Endothelial cell of umbilical vein (primary cell): Measurements from ENCODE around the gene EIF4B. TPM values are rescaled to one million over a fixed set of nuclear protein-coding genes. Genes with fewer than 3 reads are reported as not detected.
"Not testable (repeated sequence)": the region's sequence is repeated elsewhere in the genome, so short reads cannot be mapped to it uniquely, and the experiment has no call there.

Experiments
- BruUV-seq: library from RNA; stranded (reverse); fragments of 400-500 nt; replicated peaks from 2 replicates; lab custom pipeline; 2021; lab: Mats Ljungman, UMichigan
- CTCF ChIA-PET: fragments of 300-600, 350-600 bp; sonication (Branson Sonifier 250); formaldehyde crosslinking; loops from one replicate; lab custom pipeline; 2021; ENCODE audit warnings: antibody characterized with exemption, inconsistent platforms; lab: Charles Lee
- POLR2A ChIA-PET: fragments of 300-600, 350-600 bp; sonication (Branson Sonifier 250); formaldehyde crosslinking; loops from one replicate; lab custom pipeline; 2021; ENCODE audit warnings: antibody characterized with exemption, inconsistent platforms; lab: Charles Lee
- DNase-seq: peaks from one replicate; pipeline ENCODE4 v3.0.0-alpha.2; 2011; ENCODE audit warnings: low read depth, low spot score
- FAIRE-seq: peaks from 2 replicates; lab custom pipeline; 2011; peaks lifted over from hg19 to GRCh38; lab: Jason Lieb, UNC
- H2AFZ ChIP-seq: 2 replicates; pipeline ENCODE4 v1.6.0; 2012; ENCODE audit warnings: low read depth, low read length, control low read depth, inconsistent platforms
- H3K27ac ChIP-seq: 2 replicates; pipeline ENCODE4 v1.5.1; 2011; ENCODE audit warnings: low read depth, mild to moderate bottlenecking, control low read depth, low read length, moderate library complexity; ENCODE audit not compliant: insufficient read depth
- H3K27me3 ChIP-seq, 2 experiments: 2 replicates each; pipeline versions ENCODE4 v1.6.0 to v1.6.1; 2011; ENCODE audit warnings: low read length in 2 of 2, mixed read lengths in 1 of 2; ENCODE audit not compliant: control insufficient read depth in 2 of 2, insufficient read depth in 2 of 2
- H3K36me3 ChIP-seq, 2 experiments: 2 replicates in 1 of 2; 3 replicates in 1 of 2; pipeline ENCODE4 v1.5.1; 2011; ENCODE audit warnings: low read length in 2 of 2, mild to moderate bottlenecking in 1 of 2, moderate library complexity in 1 of 2; ENCODE audit not compliant: control insufficient read depth in 2 of 2, insufficient read depth in 2 of 2; ENCODE audit errors: extremely low read depth in 1 of 2
- H3K4me1 ChIP-seq: 3 replicates; pipeline ENCODE4 v1.5.1; 2011; ENCODE audit warnings: mild to moderate bottlenecking, low read length; ENCODE audit not compliant: control insufficient read depth, insufficient read depth; ENCODE audit errors: extremely low read depth
- H3K4me2 ChIP-seq: 2 replicates; pipeline ENCODE4 v1.6.1; 2011; ENCODE audit warnings: low read length, control low read depth, mixed read lengths; ENCODE audit not compliant: insufficient read depth
- H3K4me3 ChIP-seq, 3 experiments: fragments of 200-600 bp in 1 of 3; sonication (generic), shearing (Covaris generic) in 1 of 3; replicated peaks in 1 of 3; 2 replicates each; pipeline ENCODE4 v1.5.1; 2011 to 2016; ENCODE audit warnings: control low read depth in 3 of 3, low read length in 3 of 3, mild to moderate bottlenecking in 2 of 3, inconsistent platforms in 1 of 3, low read depth in 1 of 3, moderate library complexity in 1 of 3; ENCODE audit not compliant: insufficient read depth in 1 of 3
- H3K79me2 ChIP-seq: 2 replicates; pipeline ENCODE4 v1.6.0; 2012; ENCODE audit warnings: low read length, inconsistent platforms; ENCODE audit not compliant: control insufficient read depth, insufficient read depth
- H3K9ac ChIP-seq: replicated peaks from 2 replicates; pipeline ENCODE3; 2011; ENCODE audit warnings: low read length, control low read depth; ENCODE audit not compliant: insufficient read depth; ENCODE audit errors: extremely low read depth
- H3K9me1 ChIP-seq: replicated peaks from 3 replicates; pipeline ENCODE4 v1.6.0; 2011; ENCODE audit warnings: mild to moderate bottlenecking, low read length; ENCODE audit not compliant: control insufficient read depth, insufficient read depth; ENCODE audit errors: extremely low read depth
- H3K9me3 ChIP-seq: replicated peaks from 2 replicates; pipeline ENCODE4 v1.5.1; 2012; ENCODE audit warnings: low read length, inconsistent platforms; ENCODE audit not compliant: control insufficient read depth, insufficient read depth
- H4K20me1 ChIP-seq: replicated peaks from 2 replicates; pipeline ENCODE3; 2011; ENCODE audit warnings: mild to moderate bottlenecking, low read length; ENCODE audit not compliant: control insufficient read depth, insufficient read depth; ENCODE audit errors: extremely low read depth
- EZH2 ChIP-seq: IDR thresholded peaks from 2 replicates; pipeline ENCODE4 v1.6.1; 2012; ENCODE audit warnings: borderline replicate concordance, low read depth, mild to moderate bottlenecking, moderate library complexity, low read length, inconsistent platforms; ENCODE audit not compliant: severe bottlenecking
- FOS ChIP-seq: IDR thresholded peaks from 2 replicates; pipeline ENCODE4 v1.6.1; 2011; ENCODE audit warnings: mild to moderate bottlenecking, low read length, moderate library complexity, borderline replicate concordance; ENCODE audit not compliant: insufficient read depth
- GATA2 ChIP-seq: IDR thresholded peaks from 2 replicates; pipeline ENCODE4 v1.7.0; 2011; ENCODE audit warnings: low read depth, mild to moderate bottlenecking, moderate library complexity, mixed read lengths, low read length; ENCODE audit not compliant: insufficient read length, insufficient read depth
- JUN ChIP-seq: IDR thresholded peaks from 2 replicates; pipeline ENCODE4 v1.6.1; 2011; ENCODE audit warnings: borderline replicate concordance, low read depth; ENCODE audit not compliant: insufficient read length, insufficient read depth
- MYC ChIP-seq: IDR thresholded peaks from one replicate; pipeline ENCODE4 v1.6.1; 2011; ENCODE audit warnings: mild to moderate bottlenecking, low read depth, low read length
- POLR2A ChIP-seq: IDR thresholded peaks from 2 replicates; pipeline ENCODE4 v1.6.1; 2012; ENCODE audit warnings: low read depth, mild to moderate bottlenecking, control low read depth, low read length
- POLR2AphosphoS5 ChIP-seq: IDR thresholded peaks from 2 replicates; pipeline ENCODE4 v1.6.1; 2012; ENCODE audit warnings: low read depth, mild to moderate bottlenecking, control low read depth, low read length, moderate library complexity; ENCODE audit not compliant: insufficient read depth
- dilution Hi-C: fragments of 300-500 bp; cut with MboI; formaldehyde crosslinking; loops from one replicate; pipeline ENCODE4 v1.15.0; 2019; ENCODE audit warnings: low sequenced_read_pairs; ENCODE audit not compliant: extremely low pct_ligation_motif_present
- intact Hi-C: fragments of 100-400 bp; cut with micrococcal nuclease; formaldehyde crosslinking; loops from one replicate; pipeline ENCODE4 v1.10.0; 2022
- polyA plus RNA-seq, 4 experiments: library from polyadenylated mRNA; depleted of rRNA in 3 of 4; stranded (reverse) in 3 of 4; unstranded in 1 of 4; fragments of >200 nt; gene quantifications; 2 replicates each; pipeline versions ENCODE4 v1.2.1 to v1.2.3, GENCODE V29; 2011 to 2012; ENCODE audit warnings: missing spikeins in 1 of 4
- total RNA-seq: library from RNA; stranded (reverse); gene quantifications from 2 replicates; pipeline ENCODE4 v1.2.3, GENCODE V29; 2021
- TF ChIP-seq, protein P1 (sequence below), 2 donors: IDR thresholded peaks; 1 replicate in 1 of 2; 2 replicates in 1 of 2; pipeline ENCODE4 v1.5.1; 2011; ENCODE audit warnings: low read length in 2 of 2, mild to moderate bottlenecking in 2 of 2, moderate library complexity in 2 of 2, control low read depth in 1 of 2, inconsistent platforms in 1 of 2, low read depth in 1 of 2; ENCODE audit not compliant: insufficient read depth in 1 of 2; ENCODE audit errors: extremely low read depth in 1 of 2
- TF ChIP-seq, protein P2 (sequence below): IDR thresholded peaks from 2 replicates; pipeline ENCODE4 v1.6.1; 2011; ENCODE audit not compliant: insufficient read depth, insufficient read length

The EIF4B gene
- total and polyA plus RNA-seq, 2 donors (not counting 3 experiments of a cell fraction or from before 2014, with no cell fraction given): 233 to 382 TPM

DNA sequence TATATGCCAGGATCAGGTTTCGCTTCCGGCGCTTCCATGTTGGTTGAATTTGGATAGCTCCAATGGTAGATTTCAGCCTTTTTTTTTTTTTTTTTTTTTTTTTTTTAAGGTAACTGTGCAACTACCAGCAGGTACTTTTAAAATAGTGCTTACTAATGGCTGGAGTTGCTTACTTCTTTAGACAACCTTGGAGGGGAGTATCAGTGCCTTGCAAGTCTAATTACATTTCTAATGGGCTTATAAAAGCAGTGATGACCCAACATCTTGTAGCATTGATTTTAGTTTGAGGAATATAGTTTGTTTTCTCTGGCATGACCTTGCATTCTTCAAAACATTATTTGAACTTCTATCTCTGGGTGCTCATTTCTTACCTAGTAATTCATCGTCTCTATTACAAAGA, 1.1 kb downstream of the EIF4B start:
- Histone ChIP-seq H2AFZ (no peak overlapping the region), H3K9ac (peak overlapping the region; percentile 87), H3K9me1 (no peaks in the 10 kb centered on the region), H3K36me3 (no peaks in the 10 kb centered on the region), H3K4me2 (peak overlapping the region; percentile 82), H3K27me3 (no peaks in the 10 kb centered on the region), H4K20me1 (peaks cover 19% of the 10 kb centered on the region), H3K9me3 (no peaks in the 10 kb centered on the region), H3K27ac (peak overlapping the region; percentile 72), H3K4me1 (peaks cover 36% of the 10 kb centered on the region), H3K4me3 (peak overlapping the region; percentile 31 to 85 (median 81)), H3K79me2 (peaks cover 60% of the 10 kb centered on the region)
- dilution Hi-C loops: no loop called here
- no peak for FAIRE-seq
- TF ChIP-seq EZH2 (no peak), JUN (no peak), POLR2A (no peak), FOS (no peak), MYC (no peak), POLR2AphosphoS5 (no peak), GATA2 (no peak)
- TF ChIP-seq, protein P1, sequence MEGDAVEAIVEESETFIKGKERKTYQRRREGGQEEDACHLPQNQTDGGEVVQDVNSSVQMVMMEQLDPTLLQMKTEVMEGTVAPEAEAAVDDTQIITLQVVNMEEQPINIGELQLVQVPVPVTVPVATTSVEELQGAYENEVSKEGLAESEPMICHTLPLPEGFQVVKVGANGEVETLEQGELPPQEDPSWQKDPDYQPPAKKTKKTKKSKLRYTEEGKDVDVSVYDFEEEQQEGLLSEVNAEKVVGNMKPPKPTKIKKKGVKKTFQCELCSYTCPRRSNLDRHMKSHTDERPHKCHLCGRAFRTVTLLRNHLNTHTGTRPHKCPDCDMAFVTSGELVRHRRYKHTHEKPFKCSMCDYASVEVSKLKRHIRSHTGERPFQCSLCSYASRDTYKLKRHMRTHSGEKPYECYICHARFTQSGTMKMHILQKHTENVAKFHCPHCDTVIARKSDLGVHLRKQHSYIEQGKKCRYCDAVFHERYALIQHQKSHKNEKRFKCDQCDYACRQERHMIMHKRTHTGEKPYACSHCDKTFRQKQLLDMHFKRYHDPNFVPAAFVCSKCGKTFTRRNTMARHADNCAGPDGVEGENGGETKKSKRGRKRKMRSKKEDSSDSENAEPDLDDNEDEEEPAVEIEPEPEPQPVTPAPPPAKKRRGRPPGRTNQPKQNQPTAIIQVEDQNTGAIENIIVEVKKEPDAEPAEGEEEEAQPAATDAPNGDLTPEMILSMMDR (IDR thresholded peaks at IDR 0.05; ENCODE audit: extremely low read depth in 1 of 2, insufficient read depth in 1 of 2, low read depth in 1 of 2, low read length in 2 of 2): no peak
- TF ChIP-seq, protein P2, sequence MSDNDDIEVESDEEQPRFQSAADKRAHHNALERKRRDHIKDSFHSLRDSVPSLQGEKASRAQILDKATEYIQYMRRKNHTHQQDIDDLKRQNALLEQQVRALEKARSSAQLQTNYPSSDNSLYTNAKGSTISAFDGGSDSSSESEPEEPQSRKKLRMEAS: no peak
- CTCF ChIA-PET: interaction anchor here (1.5 to 1.7 kb wide), 2 partner anchors 31 to 860 kb away, joined by 3 to 5 read pairs; no protein-coding TSS in a partner anchor
- intact Hi-C loops: loop anchor here (2.0 to 10.0 kb wide), 2 partner anchors 59 to 883 kb away; partner anchors contain the start of gene KRT18
- POLR2A ChIA-PET: no interaction called here
- no peak for DNase-seq
- no TSS peak for BruUV-seq

DNA sequence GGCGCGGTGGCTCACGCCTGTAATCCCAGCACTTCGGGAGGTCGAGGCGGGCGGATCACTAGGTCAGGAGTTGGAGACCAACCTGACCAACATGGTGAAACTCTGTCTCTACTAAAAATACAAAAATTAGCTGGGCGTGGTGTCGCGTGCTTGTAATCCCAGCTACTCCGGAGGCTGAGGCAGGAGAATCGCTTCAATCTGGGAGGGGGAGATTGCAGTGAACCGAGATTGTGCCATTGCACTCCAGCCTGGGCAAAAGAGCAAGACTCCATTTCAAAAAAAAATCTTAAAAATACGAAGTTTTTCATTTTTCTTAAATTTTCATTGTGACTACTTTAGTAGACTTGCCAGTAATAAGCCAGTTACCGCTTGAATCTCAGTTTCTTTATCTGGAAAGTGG, 2.5 kb downstream of the EIF4B start:
- H3K9me1 ChIP-seq, BruUV-seq, CTCF ChIA-PET, H3K27me3 ChIP-seq, H3K9me3 ChIP-seq, H3K9ac ChIP-seq, FAIRE-seq, POLR2A ChIA-PET, H3K36me3 ChIP-seq, H2AFZ ChIP-seq, H3K27ac ChIP-seq, dilution Hi-C loops, DNase-seq: not testable (repeated sequence)
- Histone ChIP-seq H3K4me3 (peak overlapping the region in 1 of 3 experiments; percentile 81), H4K20me1 (peaks cover 25% of the 10 kb centered on the region), H3K4me1 (peaks cover 36% of the 10 kb centered on the region), H3K79me2 (peaks cover 74% of the 10 kb centered on the region), H3K4me2 (peak overlapping the region; percentile 82)
- intact Hi-C loops: loop anchor here (10.0 kb wide), 1 partner anchor 884 kb away; no protein-coding TSS in a partner anchor
